HEK293 (cell line): ENCODE data around the gene EBNA1BP2.

Experiments
- HOXA7 ChIP-seq: sonication (generic); formaldehyde crosslinking; IDR thresholded peaks from 2 replicates; pipeline ENCODE4 v1.8.1; 2022; ENCODE audit warnings: missing genetic modification reagents, borderline replicate concordance
- SP3 ChIP-seq: fragments of 450-650 bp; formaldehyde crosslinking; IDR thresholded peaks from 2 replicates; pipeline ENCODE4 v1.5.1; 2016; ENCODE audit warnings: missing biosample characterization, missing genetic modification characterization
- ZNF585B ChIP-seq: fragments of 450-650 bp; formaldehyde crosslinking; IDR thresholded peaks from 2 replicates; pipeline ENCODE4 v1.5.1; 2016; ENCODE audit warnings: missing biosample characterization, missing genetic modification characterization
- ZSCAN5A ChIP-seq: fragments of 450-650 bp; formaldehyde crosslinking; IDR thresholded peaks from 2 replicates; pipeline ENCODE4 v1.5.1; 2016; ENCODE audit warnings: missing biosample characterization, missing genetic modification characterization
- TF ChIP-seq, protein P1 (sequence below): fragments of 450-650 bp; formaldehyde crosslinking; IDR thresholded peaks from 2 replicates; pipeline ENCODE4 v1.5.1; 2016; ENCODE audit warnings: missing biosample characterization, missing genetic modification characterization
- TF ChIP-seq, protein P2 (sequence below): fragments of 450-650 bp; IDR thresholded peaks from 2 replicates; pipeline ENCODE4 v1.5.1; 2018; ENCODE audit warnings: missing biosample characterization, missing genetic modification characterization
- TF ChIP-seq, protein P3 (sequence below): fragments of 450-650 bp; formaldehyde crosslinking; IDR thresholded peaks from 2 replicates; pipeline ENCODE4 v1.5.1; 2017; ENCODE audit warnings: missing biosample characterization, missing genetic modification characterization

GRCh38 chr1:43121256-43121900 is 50.7 kb downstream of the EBNA1BP2 start:
- TF ChIP-seq, protein P1, sequence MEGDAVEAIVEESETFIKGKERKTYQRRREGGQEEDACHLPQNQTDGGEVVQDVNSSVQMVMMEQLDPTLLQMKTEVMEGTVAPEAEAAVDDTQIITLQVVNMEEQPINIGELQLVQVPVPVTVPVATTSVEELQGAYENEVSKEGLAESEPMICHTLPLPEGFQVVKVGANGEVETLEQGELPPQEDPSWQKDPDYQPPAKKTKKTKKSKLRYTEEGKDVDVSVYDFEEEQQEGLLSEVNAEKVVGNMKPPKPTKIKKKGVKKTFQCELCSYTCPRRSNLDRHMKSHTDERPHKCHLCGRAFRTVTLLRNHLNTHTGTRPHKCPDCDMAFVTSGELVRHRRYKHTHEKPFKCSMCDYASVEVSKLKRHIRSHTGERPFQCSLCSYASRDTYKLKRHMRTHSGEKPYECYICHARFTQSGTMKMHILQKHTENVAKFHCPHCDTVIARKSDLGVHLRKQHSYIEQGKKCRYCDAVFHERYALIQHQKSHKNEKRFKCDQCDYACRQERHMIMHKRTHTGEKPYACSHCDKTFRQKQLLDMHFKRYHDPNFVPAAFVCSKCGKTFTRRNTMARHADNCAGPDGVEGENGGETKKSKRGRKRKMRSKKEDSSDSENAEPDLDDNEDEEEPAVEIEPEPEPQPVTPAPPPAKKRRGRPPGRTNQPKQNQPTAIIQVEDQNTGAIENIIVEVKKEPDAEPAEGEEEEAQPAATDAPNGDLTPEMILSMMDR, result no peak
- TF ChIP-seq, protein P2, sequence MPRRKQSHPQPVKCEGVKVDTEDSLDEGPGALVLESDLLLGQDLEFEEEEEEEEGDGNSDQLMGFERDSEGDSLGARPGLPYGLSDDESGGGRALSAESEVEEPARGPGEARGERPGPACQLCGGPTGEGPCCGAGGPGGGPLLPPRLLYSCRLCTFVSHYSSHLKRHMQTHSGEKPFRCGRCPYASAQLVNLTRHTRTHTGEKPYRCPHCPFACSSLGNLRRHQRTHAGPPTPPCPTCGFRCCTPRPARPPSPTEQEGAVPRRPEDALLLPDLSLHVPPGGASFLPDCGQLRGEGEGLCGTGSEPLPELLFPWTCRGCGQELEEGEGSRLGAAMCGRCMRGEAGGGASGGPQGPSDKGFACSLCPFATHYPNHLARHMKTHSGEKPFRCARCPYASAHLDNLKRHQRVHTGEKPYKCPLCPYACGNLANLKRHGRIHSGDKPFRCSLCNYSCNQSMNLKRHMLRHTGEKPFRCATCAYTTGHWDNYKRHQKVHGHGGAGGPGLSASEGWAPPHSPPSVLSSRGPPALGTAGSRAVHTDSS (tag by site-specific recombination), result no peak
- TF ChIP-seq ZSCAN5A (tag by site-specific recombination) (no peak), SP3 (tag by site-specific recombination) (no peak), HOXA7 (CRISPR knock-in tag) (no peak), ZNF585B (tag by site-specific recombination) (no peak)
- TF ChIP-seq, protein P3, sequence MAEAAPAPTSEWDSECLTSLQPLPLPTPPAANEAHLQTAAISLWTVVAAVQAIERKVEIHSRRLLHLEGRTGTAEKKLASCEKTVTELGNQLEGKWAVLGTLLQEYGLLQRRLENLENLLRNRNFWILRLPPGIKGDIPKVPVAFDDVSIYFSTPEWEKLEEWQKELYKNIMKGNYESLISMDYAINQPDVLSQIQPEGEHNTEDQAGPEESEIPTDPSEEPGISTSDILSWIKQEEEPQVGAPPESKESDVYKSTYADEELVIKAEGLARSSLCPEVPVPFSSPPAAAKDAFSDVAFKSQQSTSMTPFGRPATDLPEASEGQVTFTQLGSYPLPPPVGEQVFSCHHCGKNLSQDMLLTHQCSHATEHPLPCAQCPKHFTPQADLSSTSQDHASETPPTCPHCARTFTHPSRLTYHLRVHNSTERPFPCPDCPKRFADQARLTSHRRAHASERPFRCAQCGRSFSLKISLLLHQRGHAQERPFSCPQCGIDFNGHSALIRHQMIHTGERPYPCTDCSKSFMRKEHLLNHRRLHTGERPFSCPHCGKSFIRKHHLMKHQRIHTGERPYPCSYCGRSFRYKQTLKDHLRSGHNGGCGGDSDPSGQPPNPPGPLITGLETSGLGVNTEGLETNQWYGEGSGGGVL, result no peak
